A172 (cell line): ENCODE results near the gene NAA40. TPM values are rescaled to one million over a fixed set of nuclear protein-coding genes. Genes with fewer than 3 reads are reported as not detected.

Source experiments
- DNase-seq: peaks from one replicate; pipeline ENCODE4 v3.0.0-alpha.2; 2015; ENCODE audit warnings: low spot score
- total RNA-seq: library from RNA; depleted of rRNA; stranded (reverse); fragments of >200 nt; shearing (Covaris generic); gene quantifications from 2 replicates; pipeline ENCODE4 v1.2.3, GENCODE V29; 2014; rRNA removed

Gene NAA40
- 12.5 and 19.8 TPM in 2 replicates for total RNA-seq

- peak; percentile 89 for DNase-seq
These were observed at the start of gene NAA40 for GRCh38 chr11:63938479-63939396. NAA40 (plus strand) TSS chr11:63939002; CDS start chr11:63939097, 95 bp downstream.

- DNase-seq: no peak
These were observed 49.5 kb upstream of the NAA40 start for GRCh38 chr11:63889344-63889743.

- DNase-seq: no peak
These were observed 48.4 kb upstream of the NAA40 start for GRCh38 chr11:63890368-63890767.

GRCh38 chr11:63892228-63892627 is 46.6 kb upstream of the NAA40 start:
- DNase-seq: no peak

GRCh38 chr11:63893355-63893754 is 45.4 kb upstream of the NAA40 start:
- no peak for DNase-seq

- DNase-seq: no peak
These were observed 42.7 kb upstream of the NAA40 start for GRCh38 chr11:63896071-63896470.

GRCh38 chr11:63897459-63898146 is 41.2 kb upstream of the NAA40 start:
- DNase-seq: no peak

GRCh38 chr11:63901660-63902059 is 37.1 kb upstream of the NAA40 start:
- DNase-seq: no peak

GRCh38 chr11:63903884-63904283 is 34.9 kb upstream of the NAA40 start:
- DNase-seq: no peak

GRCh38 chr11:63904743-63905142 is 34.1 kb upstream of the NAA40 start:
- DNase-seq: no peak

- no peak for DNase-seq
These were observed 33.6 kb upstream of the NAA40 start for GRCh38 chr11:63905179-63905578.

GRCh38 chr11:63906087-63906486 is 32.7 kb upstream of the NAA40 start:
- no peak for DNase-seq

- DNase-seq: no peak
These were observed 32.2 kb upstream of the NAA40 start for GRCh38 chr11:63906585-63906984.

- DNase-seq: no peak
These were observed 31.7 kb upstream of the NAA40 start for GRCh38 chr11:63907063-63907462.

- no peak for DNase-seq
These were observed 30.8 kb upstream of the NAA40 start for GRCh38 chr11:63907808-63908530.

- no peak for DNase-seq
These were observed 30.0 kb upstream of the NAA40 start for GRCh38 chr11:63908631-63909401.

- no peak for DNase-seq
These were observed 29.0 kb upstream of the NAA40 start for GRCh38 chr11:63909591-63910506.

- no peak for DNase-seq
These were observed 28.1 kb upstream of the NAA40 start for GRCh38 chr11:63910675-63911074.

- no peak for DNase-seq
These were observed 27.4 kb upstream of the NAA40 start for GRCh38 chr11:63911440-63911839.

- DNase-seq: no peak
These were observed 26.9 kb upstream of the NAA40 start for GRCh38 chr11:63911876-63912275.
